Neural progenitor cell (in vitro differentiated cells): Measurements from ENCODE around the gene RIOK3. TPM values are rescaled to one million over a fixed set of nuclear protein-coding genes. Genes with fewer than 3 reads are reported as not detected.

ENCODE experiments used
- DNase-seq: peaks from one replicate; pipeline ENCODE4 v3.0.0-alpha.2; 2016; ENCODE audit warnings: low spot score
- H2AFZ ChIP-seq: fragments of 200-600 bp; sonication (generic); replicated peaks from 2 replicates; pipeline ENCODE4 v1.6.1; 2016; ENCODE audit warnings: antibody characterized with exemption
- H3F3A ChIP-seq: fragments of 200-600 bp; sonication (generic); 2 replicates; pipeline ENCODE4 v1.6.1; 2016; ENCODE audit warnings: antibody characterized with exemption, low read depth
- H3K27ac ChIP-seq: fragments of 200-600 bp; sonication (generic); 2 replicates; pipeline ENCODE4 v1.5.1; 2016; ENCODE audit warnings: mild to moderate bottlenecking
- H3K27me3 ChIP-seq: fragments of 200-600 bp; sonication (generic); 2 replicates; pipeline ENCODE4 v1.6.1; 2016; ENCODE audit warnings: mild to moderate bottlenecking, moderate library complexity
- H3K36me3 ChIP-seq: fragments of 200-600 bp; sonication (generic); 2 replicates; pipeline ENCODE4 v1.5.1; 2016
- H3K4me1 ChIP-seq: fragments of 200-600 bp; sonication (generic); 2 replicates; pipeline ENCODE4 v1.6.1; 2016; ENCODE audit warnings: mixed run types
- H3K4me2 ChIP-seq: fragments of 200-600 bp; sonication (generic); 2 replicates; pipeline ENCODE4 v1.6.1; 2016
- H3K4me3 ChIP-seq: fragments of 200-600 bp; sonication (generic); 2 replicates; pipeline ENCODE4 v1.5.1; 2016
- H3K79me2 ChIP-seq: fragments of 200-600 bp; sonication (generic); 2 replicates; pipeline ENCODE4 v1.6.1; 2016; ENCODE audit warnings: low read depth
- H3K9ac ChIP-seq: fragments of 200-600 bp; sonication (generic); 2 replicates; pipeline ENCODE4 v1.6.1; 2016
- H3K9me3 ChIP-seq: fragments of 200-600 bp; sonication (generic); 2 replicates; pipeline ENCODE4 v1.5.1; 2016; ENCODE audit warnings: low read depth
- H4K20me1 ChIP-seq: fragments of 200-600 bp; sonication (generic); 2 replicates; pipeline ENCODE4 v1.6.1; 2016; ENCODE audit warnings: low read depth
- H3K27ac Mint-ChIP-seq: 3 replicates; pipeline ENCODE4 v1.8.0; 2021; ENCODE audit warnings: mixed read lengths
- H3K27me3 Mint-ChIP-seq: 2 replicates; pipeline ENCODE4 v1.8.0; 2022; ENCODE audit warnings: low read depth, mild to moderate bottlenecking, inconsistent platforms, moderate library complexity, mixed read lengths; ENCODE audit not compliant: insufficient read depth
- H3K36me3 Mint-ChIP-seq: 3 replicates; pipeline ENCODE4 v1.8.0; 2021; ENCODE audit warnings: mixed read lengths
- H3K4me1 Mint-ChIP-seq: 3 replicates; pipeline ENCODE4 v1.8.0; 2021; ENCODE audit warnings: mixed read lengths
- H3K4me3 Mint-ChIP-seq: 3 replicates; pipeline ENCODE4 v1.8.0; 2021; ENCODE audit warnings: mild to moderate bottlenecking, moderate library complexity, mixed read lengths
- H3K9me3 Mint-ChIP-seq: 3 replicates; pipeline ENCODE4 v1.8.0; 2020; ENCODE audit warnings: mixed read lengths
- CTCF ChIP-seq: fragments of 200-600 bp; sonication (generic); IDR thresholded peaks from 2 replicates; pipeline ENCODE4 v1.5.1; 2017; ENCODE audit warnings: antibody characterized with exemption, mild to moderate bottlenecking
- EZH2 ChIP-seq: fragments of 200-600 bp; sonication (generic); IDR thresholded peaks from 2 replicates; pipeline ENCODE4 v1.6.1; 2017; ENCODE audit warnings: antibody characterized with exemption, mild to moderate bottlenecking, moderate library complexity
- EZH2phosphoT487 ChIP-seq: fragments of 200-600 bp; sonication (generic); IDR thresholded peaks from 2 replicates; pipeline ENCODE4 v1.6.1; 2017; ENCODE audit warnings: antibody characterized with exemption
- total RNA-seq: library from RNA; depleted of rRNA; stranded (reverse); fragments of >200 nt; gene quantifications from 2 replicates; pipeline ENCODE4 v1.2.3, GENCODE V29; 2015; ENCODE audit warnings: low replicate concordance

RIOK3 gene
- total RNA-seq, 1 donor from 2014 or later = 77.5 TPM

GRCh38 chr18:23437357-23438045 is 15.6 kb upstream of the RIOK3 start:
- H3K9ac ChIP-seq = no peak overlapping the region
- Mint-ChIP-seq H3K27me3 (peaks cover 2% of the 10 kb centered on the region), H3K36me3 (no peaks in the 10 kb centered on the region), H3K4me1 (peaks cover 10% of the 10 kb centered on the region), H3K4me3 (peak overlapping the region; percentile 93), H3K27ac (no peak overlapping the region), H3K9me3 (no peaks in the 10 kb centered on the region)
- H3K4me3 ChIP-seq = peak overlapping the region; percentile 60
- H3K36me3 ChIP-seq = no peaks in the 10 kb centered on the region
- no peak for TF ChIP-seq EZH2
- TF ChIP-seq EZH2phosphoT487 = no peak
- no peak for TF ChIP-seq CTCF
- peak overlapping the region; percentile 61 for H2AFZ ChIP-seq
- no peaks in the 10 kb centered on the region for H4K20me1 ChIP-seq
- H3K27me3 ChIP-seq = no peaks in the 10 kb centered on the region
- peaks cover 4% of the 10 kb centered on the region for H3K4me1 ChIP-seq
- H3K79me2 ChIP-seq = no peaks in the 10 kb centered on the region
- H3K27ac ChIP-seq = peak overlapping the region; percentile 74
- H3K9me3 ChIP-seq = no peaks in the 10 kb centered on the region
- peak overlapping the region; percentile 92 for H3K4me2 ChIP-seq
- peak; percentile 91 for DNase-seq
- H3F3A ChIP-seq = peaks cover 16% of the 10 kb centered on the region

DNA sequence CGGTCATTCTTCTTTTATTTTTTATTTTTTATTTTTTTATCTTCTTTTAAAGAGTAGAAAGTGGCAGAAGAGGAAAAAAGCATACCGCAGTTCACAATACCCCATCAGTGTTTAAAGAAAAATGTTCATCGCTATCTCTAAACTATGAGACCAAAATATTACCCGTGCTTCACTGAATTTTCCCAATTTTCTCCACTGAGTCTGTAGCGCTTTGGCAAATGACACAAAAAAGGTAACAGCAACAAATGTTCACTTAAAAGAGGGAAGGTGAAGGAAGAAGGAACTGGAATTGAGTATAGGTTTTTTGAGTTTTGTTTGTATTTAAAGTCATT is 15.1 kb upstream of the RIOK3 start:
- no peaks in the 10 kb centered on the region for H3K9me3 ChIP-seq
- H3K79me2 ChIP-seq = no peaks in the 10 kb centered on the region
- no peaks in the 10 kb centered on the region for H3K9me3 Mint-ChIP-seq
- H3K4me3 Mint-ChIP-seq = peak overlapping the region; percentile 93
- H3K36me3 ChIP-seq = no peaks in the 10 kb centered on the region
- peak overlapping the region; percentile 92 for H3K4me2 ChIP-seq
- no peak overlapping the region for H3K27ac Mint-ChIP-seq
- peaks cover 10% of the 10 kb centered on the region for H3K4me1 Mint-ChIP-seq
- H3K9ac ChIP-seq = no peak overlapping the region
- peaks cover 16% of the 10 kb centered on the region for H3F3A ChIP-seq
- H3K4me1 ChIP-seq = peaks cover 4% of the 10 kb centered on the region
- H3K27me3 ChIP-seq = no peaks in the 10 kb centered on the region
- DNase-seq = no peak
- peaks cover 2% of the 10 kb centered on the region for H3K27me3 Mint-ChIP-seq
- peak overlapping the region; percentile 61 for H2AFZ ChIP-seq
- TF ChIP-seq EZH2 = no peak
- no peak for TF ChIP-seq EZH2phosphoT487
- no peak for TF ChIP-seq CTCF
- H3K27ac ChIP-seq = no peak overlapping the region
- no peaks in the 10 kb centered on the region for H4K20me1 ChIP-seq
- peak overlapping the region; percentile 60 for H3K4me3 ChIP-seq
- no peaks in the 10 kb centered on the region for H3K36me3 Mint-ChIP-seq

- no peak overlapping the region for H3K27ac Mint-ChIP-seq
- no peaks in the 10 kb centered on the region for H3K9me3 ChIP-seq
- H3K36me3 ChIP-seq = no peaks in the 10 kb centered on the region
- peak overlapping the region; percentile 61 for H2AFZ ChIP-seq
- H3F3A ChIP-seq = peaks cover 16% of the 10 kb centered on the region
- H3K4me1 Mint-ChIP-seq = peaks cover 10% of the 10 kb centered on the region
- H3K36me3 Mint-ChIP-seq = no peaks in the 10 kb centered on the region
- no peaks in the 10 kb centered on the region for H3K27me3 ChIP-seq
- H3K27me3 Mint-ChIP-seq = peaks cover 2% of the 10 kb centered on the region
- peaks cover 4% of the 10 kb centered on the region for H3K4me1 ChIP-seq
- H3K9ac ChIP-seq = no peak overlapping the region
- no peaks in the 10 kb centered on the region for H3K79me2 ChIP-seq
- H3K9me3 Mint-ChIP-seq = no peaks in the 10 kb centered on the region
- H3K4me3 ChIP-seq = no peak overlapping the region
- no peak overlapping the region for H3K27ac ChIP-seq
- H4K20me1 ChIP-seq = no peaks in the 10 kb centered on the region
- DNase-seq = no peak
- no peak overlapping the region for H3K4me2 ChIP-seq
- TF ChIP-seq EZH2phosphoT487 (no peak), CTCF (no peak)
- H3K4me3 Mint-ChIP-seq = peak overlapping the region; percentile 93
Observed at GRCh38 chr18:23438608-23439366, 14.3 kb upstream of the RIOK3 start.
